ENCODE data around the gene NT5DC4. TPM values are rescaled to one million over a fixed set of nuclear protein-coding genes. Genes with fewer than 3 reads are reported as not detected.

Gene NT5DC4
- total RNA-seq, 1 donor from 2014 or later: 0.53 TPM

DNA sequence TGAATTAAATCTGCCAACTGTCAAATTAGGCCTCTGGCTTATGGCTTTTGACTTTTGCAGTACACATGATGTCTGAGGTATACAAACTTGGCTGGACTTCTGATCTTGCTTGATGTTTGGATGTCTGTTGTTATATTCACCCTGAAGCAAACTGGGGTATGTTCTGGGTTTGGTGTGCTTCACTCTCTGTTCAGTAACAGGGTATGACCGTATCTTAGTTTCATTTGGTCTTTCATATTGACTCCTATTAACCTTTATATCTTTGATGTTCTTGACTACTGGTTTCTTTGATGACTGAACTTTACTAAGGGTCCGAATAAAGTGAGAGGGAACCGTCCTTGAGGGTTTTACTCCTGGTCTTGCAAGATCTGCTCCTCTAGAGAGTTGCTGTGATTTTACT, 35.4 kb downstream of the NT5DC4 start:
- DNase-seq: no peak
- Histone ChIP-seq H3K4me3 (no peak overlapping the region), H3K9me3 (no peaks in the 10 kb centered on the region), H3K36me3 (no peaks in the 10 kb centered on the region), H3K4me1 (no peaks in the 10 kb centered on the region), H3K27me3 (ENCODE audit: low read depth) (no peaks in the 10 kb centered on the region), H3K27ac (no peak overlapping the region)
- intact Hi-C loops (cut with DNase I): no loop called here
- TF ChIP-seq, protein P1, sequence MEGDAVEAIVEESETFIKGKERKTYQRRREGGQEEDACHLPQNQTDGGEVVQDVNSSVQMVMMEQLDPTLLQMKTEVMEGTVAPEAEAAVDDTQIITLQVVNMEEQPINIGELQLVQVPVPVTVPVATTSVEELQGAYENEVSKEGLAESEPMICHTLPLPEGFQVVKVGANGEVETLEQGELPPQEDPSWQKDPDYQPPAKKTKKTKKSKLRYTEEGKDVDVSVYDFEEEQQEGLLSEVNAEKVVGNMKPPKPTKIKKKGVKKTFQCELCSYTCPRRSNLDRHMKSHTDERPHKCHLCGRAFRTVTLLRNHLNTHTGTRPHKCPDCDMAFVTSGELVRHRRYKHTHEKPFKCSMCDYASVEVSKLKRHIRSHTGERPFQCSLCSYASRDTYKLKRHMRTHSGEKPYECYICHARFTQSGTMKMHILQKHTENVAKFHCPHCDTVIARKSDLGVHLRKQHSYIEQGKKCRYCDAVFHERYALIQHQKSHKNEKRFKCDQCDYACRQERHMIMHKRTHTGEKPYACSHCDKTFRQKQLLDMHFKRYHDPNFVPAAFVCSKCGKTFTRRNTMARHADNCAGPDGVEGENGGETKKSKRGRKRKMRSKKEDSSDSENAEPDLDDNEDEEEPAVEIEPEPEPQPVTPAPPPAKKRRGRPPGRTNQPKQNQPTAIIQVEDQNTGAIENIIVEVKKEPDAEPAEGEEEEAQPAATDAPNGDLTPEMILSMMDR (IDR thresholded peaks at IDR 0.05): no peak
- no peak for ATAC-seq

DNA sequence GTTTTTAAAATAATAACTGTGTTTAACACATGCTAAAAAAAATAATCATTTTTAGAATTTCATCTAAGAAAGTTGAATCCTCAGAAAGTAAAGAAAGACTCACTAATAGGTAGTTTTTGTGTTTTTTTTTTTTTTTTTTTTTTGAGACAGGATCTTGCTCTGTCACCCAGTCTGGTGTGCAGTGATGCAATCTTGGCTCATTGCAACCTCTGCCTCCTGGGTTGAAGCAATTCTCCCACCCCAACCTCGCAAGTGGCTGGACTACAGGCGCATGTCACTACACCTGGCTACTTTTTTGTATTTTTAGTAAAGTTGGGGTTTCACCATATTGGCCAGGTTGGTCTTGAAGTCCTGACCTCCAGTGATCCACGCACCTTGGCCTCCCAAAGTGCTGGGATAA, 36.4 kb downstream of the NT5DC4 start:
- DNase-seq (peak; percentile 63), ATAC-seq (no peak)
- intact Hi-C loops (cut with DNase I): no loop called here
- H3K9me3 ChIP-seq: no peaks in the 10 kb centered on the region
- H3K36me3 ChIP-seq: no peaks in the 10 kb centered on the region
- H3K27ac ChIP-seq: no peak overlapping the region
- TF ChIP-seq, protein P1 (IDR thresholded peaks at IDR 0.05): no peak
- no peaks in the 10 kb centered on the region for H3K4me1 ChIP-seq
- H3K4me3 ChIP-seq: no peak overlapping the region
- H3K27me3 ChIP-seq (ENCODE audit: low read depth): no peaks in the 10 kb centered on the region

DNA sequence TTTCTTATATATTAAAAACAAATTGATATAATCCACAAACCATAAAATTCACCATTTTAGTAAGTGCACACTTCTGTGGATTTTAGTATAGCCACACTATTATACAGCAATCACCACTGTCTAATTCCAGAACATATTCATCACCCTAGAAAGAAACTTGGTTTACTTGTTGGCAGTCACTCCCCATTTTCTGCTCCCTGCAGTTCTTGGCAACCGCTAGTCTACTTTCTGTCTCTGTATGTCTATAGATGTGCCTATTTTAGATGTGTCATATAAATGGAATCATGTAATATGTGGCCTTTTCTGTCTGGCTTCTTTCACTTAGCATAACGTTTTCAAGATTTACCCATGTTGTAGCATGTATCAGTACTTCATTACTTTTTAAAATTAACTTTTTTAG, 37.9 kb downstream of the NT5DC4 start:
- intact Hi-C loops (cut with DNase I): no loop called here
- H3K27ac ChIP-seq: no peak overlapping the region
- TF ChIP-seq, protein P1 (IDR thresholded peaks at IDR 0.05): no peak
- no peaks in the 10 kb centered on the region for H3K27me3 ChIP-seq (ENCODE audit: low read depth)
- H3K4me3 ChIP-seq: no peak overlapping the region
- ATAC-seq: no peak
- no peaks in the 10 kb centered on the region for H3K36me3 ChIP-seq
- H3K4me1 ChIP-seq: no peaks in the 10 kb centered on the region
- DNase-seq: no peak
- H3K9me3 ChIP-seq: no peaks in the 10 kb centered on the region

DNA sequence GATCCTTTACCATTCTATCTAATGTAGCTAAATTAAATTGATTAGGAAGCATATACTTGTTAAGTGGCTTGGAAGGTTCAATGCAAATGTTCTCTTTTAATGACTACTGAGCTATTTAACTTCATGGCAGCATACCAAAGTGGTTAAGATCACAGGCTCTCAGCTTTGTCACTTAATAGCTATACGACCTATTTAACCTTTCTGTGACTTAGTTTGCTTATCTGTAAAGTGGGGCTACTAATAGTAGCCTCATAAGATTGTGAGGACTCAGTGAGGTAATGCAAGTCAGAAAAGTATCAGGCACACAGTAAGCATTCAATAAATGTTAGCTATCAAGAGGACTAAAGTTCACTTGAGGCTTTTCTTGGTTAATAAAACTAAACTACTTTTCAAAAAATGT, 39.3 kb downstream of the NT5DC4 start:
- Histone ChIP-seq H3K4me3 (no peak overlapping the region), H3K27ac (no peak overlapping the region), H3K36me3 (no peaks in the 10 kb centered on the region), H3K27me3 (ENCODE audit: low read depth) (no peaks in the 10 kb centered on the region), H3K4me1 (peaks cover 10% of the 10 kb centered on the region), H3K9me3 (no peaks in the 10 kb centered on the region)
- ATAC-seq (no peak), DNase-seq (no peak)
- TF ChIP-seq, protein P1 (IDR thresholded peaks at IDR 0.05): no peak
- intact Hi-C loops (cut with DNase I): no loop called here

DNA sequence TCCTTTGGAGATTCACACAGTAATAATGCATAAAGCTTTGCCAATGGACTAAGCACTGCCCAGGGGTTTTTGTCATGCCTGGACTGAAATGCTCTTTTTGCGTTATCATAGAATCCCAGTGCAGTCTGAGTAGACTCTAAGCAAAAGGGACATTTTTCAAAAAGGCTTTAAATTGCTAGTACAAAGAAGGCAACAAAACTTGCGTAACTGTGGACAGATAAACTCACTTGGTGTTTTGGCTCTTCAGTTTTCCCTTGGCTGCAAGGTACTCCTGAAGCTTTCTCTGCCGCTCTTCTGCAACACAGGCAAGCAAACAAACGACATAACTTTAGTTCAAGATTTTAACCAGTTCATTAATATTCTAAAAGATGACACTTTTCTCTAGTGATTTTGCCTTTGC, 41.5 kb downstream of the NT5DC4 start:
- no peak for ATAC-seq
- Histone ChIP-seq H3K4me3 (no peak overlapping the region), H3K9me3 (no peaks in the 10 kb centered on the region), H3K4me1 (peaks cover 12% of the 10 kb centered on the region), H3K27me3 (ENCODE audit: low read depth) (no peaks in the 10 kb centered on the region), H3K27ac (no peak overlapping the region), H3K36me3 (no peaks in the 10 kb centered on the region)
- intact Hi-C loops (cut with DNase I): no loop called here
- TF ChIP-seq, protein P1 (IDR thresholded peaks at IDR 0.05): no peak
- no peak for DNase-seq
